Measurements from ENCODE around the gene PTPRG. TPM values are rescaled to one million over a fixed set of nuclear protein-coding genes. Genes with fewer than 3 reads are reported as not detected.

PTPRG gene
- total RNA-seq, 1 donor from 2014 or later = 44.3 TPM

DNA sequence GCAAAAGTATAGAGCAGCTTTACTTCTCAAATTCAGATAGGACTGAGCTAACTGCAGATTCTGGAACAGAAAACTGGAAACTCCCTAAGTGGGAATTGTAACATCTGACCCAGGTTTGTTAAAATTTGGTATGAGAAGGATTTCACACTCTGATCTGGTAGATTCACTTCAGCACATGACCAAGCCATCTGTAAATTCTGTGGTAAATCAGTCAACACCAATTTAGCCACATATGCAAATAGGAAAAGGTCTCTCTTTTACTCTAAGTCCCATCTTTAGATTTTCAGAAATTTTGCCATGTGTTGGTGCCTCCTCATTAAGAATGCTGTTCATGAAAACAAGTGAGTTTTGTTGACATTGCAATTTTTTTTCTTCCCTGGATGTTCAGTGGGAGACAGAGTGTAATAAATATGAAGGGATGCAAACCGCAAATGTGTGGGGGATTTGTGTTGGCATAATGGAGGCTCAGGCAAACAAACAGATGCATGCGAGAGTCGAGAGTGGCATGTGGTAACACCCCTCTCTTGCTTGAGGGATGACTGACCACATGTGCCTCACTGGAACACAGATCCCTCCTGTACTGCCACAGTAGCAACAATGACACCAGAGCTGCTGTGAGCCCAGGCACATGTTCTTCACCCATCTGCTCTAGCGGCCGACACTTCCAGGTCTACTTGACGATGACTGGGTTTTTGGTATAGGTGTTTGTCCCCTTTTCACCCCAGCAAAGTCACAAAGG, 665.4 kb downstream of the PTPRG start:
- Mint-ChIP-seq H3K27me3 (no peaks in the 10 kb centered on the region), H3K9me3 (ENCODE audit: low read depth) (no peaks in the 10 kb centered on the region), H3K27ac (no peak overlapping the region), H3K4me1 (ENCODE audit: low read depth) (no peaks in the 10 kb centered on the region), H3K4me3 (ENCODE audit: low read depth) (no peak overlapping the region), H3K36me3 (ENCODE audit: insufficient read depth) (peaks cover 5% of the 10 kb centered on the region)
- no peak for TF ChIP-seq CTCF (IDR thresholded peaks at IDR 0.05; ENCODE audit: unreplicated experiment)
- DNase-seq (ENCODE audit: low spot score, unreplicated experiment) = no peak

DNA sequence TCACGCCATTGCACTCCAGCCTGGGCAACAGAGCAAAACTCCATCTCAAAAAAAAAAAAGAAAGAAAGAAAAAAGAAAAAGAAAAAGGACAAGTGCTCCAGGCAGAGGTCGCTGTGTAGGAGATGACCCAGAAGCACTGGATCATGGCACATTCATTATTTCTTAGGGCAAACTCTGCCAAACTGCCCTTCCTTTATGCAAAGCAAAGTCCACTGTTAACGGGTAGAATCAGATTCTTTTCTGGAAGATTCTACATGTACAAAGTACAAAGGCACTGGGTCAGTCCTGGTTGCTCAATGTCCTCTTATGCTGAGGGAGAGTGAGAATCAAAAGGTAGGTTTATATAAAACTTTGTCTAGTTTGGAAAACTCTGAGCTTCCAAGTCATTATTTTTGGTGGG, 667.1 kb downstream of the PTPRG start:
- peaks cover 2% of the 10 kb centered on the region for H3K36me3 Mint-ChIP-seq (ENCODE audit: insufficient read depth)
- no peaks in the 10 kb centered on the region for H3K9me3 Mint-ChIP-seq (ENCODE audit: low read depth)

GRCh38 chr3:62229211-62229610, 667.8 kb downstream of the PTPRG start:
- Mint-ChIP-seq H3K27ac (peak overlapping the region; percentile 56), H3K4me3 (ENCODE audit: low read depth) (no peak overlapping the region), H3K9me3 (ENCODE audit: low read depth) (no peaks in the 10 kb centered on the region), H3K4me1 (ENCODE audit: low read depth) (no peaks in the 10 kb centered on the region), H3K27me3 (no peaks in the 10 kb centered on the region), H3K36me3 (ENCODE audit: insufficient read depth) (peaks cover 2% of the 10 kb centered on the region)
- no peak for DNase-seq (ENCODE audit: low spot score, unreplicated experiment)
- TF ChIP-seq CTCF (IDR thresholded peaks at IDR 0.05; ENCODE audit: unreplicated experiment) = no peak

More for the DNA sequence above, 667.1 kb downstream of the PTPRG start:
- H3K4me1 Mint-ChIP-seq (ENCODE audit: low read depth) = no peaks in the 10 kb centered on the region
- H3K27ac Mint-ChIP-seq = no peak overlapping the region
- TF ChIP-seq CTCF (IDR thresholded peaks at IDR 0.05; ENCODE audit: unreplicated experiment) = no peak
- no peak for DNase-seq (ENCODE audit: low spot score, unreplicated experiment)
- no peak overlapping the region for H3K4me3 Mint-ChIP-seq (ENCODE audit: low read depth)
- H3K27me3 Mint-ChIP-seq = no peaks in the 10 kb centered on the region

DNA sequence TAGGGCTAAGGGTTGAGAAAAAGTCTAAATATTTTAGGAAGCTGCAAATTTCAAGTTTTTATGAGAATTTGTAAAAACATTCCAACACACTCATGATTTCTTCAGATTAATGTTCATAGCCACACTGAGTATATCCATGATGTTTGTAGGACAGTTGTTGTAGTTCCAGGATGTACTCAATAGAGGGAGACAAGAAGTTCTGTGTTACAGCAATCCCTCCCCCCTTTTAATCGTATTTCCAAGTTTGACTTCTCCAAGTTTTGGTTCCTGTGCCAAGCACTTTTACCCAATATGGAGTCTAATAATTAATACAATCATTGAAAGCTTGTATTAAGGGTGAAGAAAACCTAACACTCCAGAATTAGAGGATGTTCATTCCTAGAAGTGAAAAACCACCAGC, 668.5 kb downstream of the PTPRG start:
- Mint-ChIP-seq H3K36me3 (ENCODE audit: insufficient read depth) (peaks cover 2% of the 10 kb centered on the region), H3K4me3 (ENCODE audit: low read depth) (no peak overlapping the region), H3K4me1 (ENCODE audit: low read depth) (no peaks in the 10 kb centered on the region), H3K9me3 (ENCODE audit: low read depth) (no peaks in the 10 kb centered on the region), H3K27ac (no peak overlapping the region), H3K27me3 (no peaks in the 10 kb centered on the region)
- DNase-seq (ENCODE audit: low spot score, unreplicated experiment) = no peak
- TF ChIP-seq CTCF (IDR thresholded peaks at IDR 0.05; ENCODE audit: unreplicated experiment) = peak; percentile 40

DNA sequence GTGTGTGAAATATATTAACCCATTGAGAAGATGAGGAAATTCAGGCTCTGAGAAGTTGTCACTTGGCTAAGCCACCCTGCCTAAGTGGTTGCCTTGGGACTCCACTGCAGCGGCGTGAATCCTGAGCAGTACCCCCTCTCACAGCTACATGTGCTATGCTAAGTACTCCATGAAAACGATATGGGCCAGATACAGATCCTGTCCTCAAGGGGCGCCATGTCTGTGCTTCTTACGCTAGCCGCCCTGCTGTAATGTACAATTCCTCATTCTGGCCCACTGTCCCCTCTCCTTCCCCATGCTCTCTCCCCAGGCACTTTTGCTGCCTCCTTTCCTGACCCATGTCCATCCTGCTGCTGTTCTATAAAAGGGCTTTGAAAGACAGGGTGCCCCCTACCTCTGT, 671.7 kb downstream of the PTPRG start:
- DNase-seq (ENCODE audit: low spot score, unreplicated experiment) = no peak
- Mint-ChIP-seq H3K9me3 (ENCODE audit: low read depth) (no peaks in the 10 kb centered on the region), H3K27ac (peak overlapping the region; percentile 72), H3K4me1 (ENCODE audit: low read depth) (no peaks in the 10 kb centered on the region), H3K36me3 (ENCODE audit: insufficient read depth) (no peaks in the 10 kb centered on the region), H3K4me3 (ENCODE audit: low read depth) (no peak overlapping the region), H3K27me3 (no peaks in the 10 kb centered on the region)
- TF ChIP-seq CTCF (IDR thresholded peaks at IDR 0.05; ENCODE audit: unreplicated experiment) = no peak
